K562 (cell line): ENCODE data around the gene CGB3. TPM values are rescaled to one million over a fixed set of nuclear protein-coding genes. Genes with fewer than 3 reads are reported as not detected.
"Not testable (repeated sequence)": the region's sequence is repeated elsewhere in the genome, so short reads cannot be mapped to it uniquely, and the experiment has no call there.

Experiments
- ATAC-seq: fragments of 200-7000 bp; cut with Tn5 transposase; 3 replicates; pipeline ENCODE4 v1.9.1; 2020; ENCODE audit warnings: moderate library complexity
- BruUV-seq: library from RNA; stranded (reverse); fragments of 400-500 nt; replicated peaks from 2 replicates; lab custom pipeline; 2021; lab: Mats Ljungman, UMichigan
- CTCF ChIA-PET: fragments of 300-600 bp; formaldehyde crosslinking; extraction: SDS; loops from one replicate; lab custom pipeline; 2021; ENCODE audit warnings: low intra/inter-chr PET ratio; lab: Yijun Ruan, JAX
- POLR2A ChIA-PET: fragments of 300-600, 350-650 bp; sonication (Branson Sonifier 250); formaldehyde crosslinking; extraction: SDS; loops from one replicate; lab custom pipeline; 2021; ENCODE audit warnings: antibody characterized with exemption, inconsistent platforms; lab: Yijun Ruan, JAX
- DNase-seq, 4 experiments: peaks; one replicate each; pipeline versions ENCODE4 v3.0.0 to v3.0.0-alpha.2; 2011 to 2018; ENCODE audit warnings: low spot score in 3 of 4, mixed read lengths in 3 of 4; ENCODE audit errors: extremely low read depth in 1 of 4
- FAIRE-seq: peaks from 2 replicates; lab custom pipeline; 2011; peaks lifted over from hg19 to GRCh38; lab: Jason Lieb, UNC
- H2AFZ ChIP-seq: 2 replicates; pipeline ENCODE4 v1.6.0; 2011; ENCODE audit warnings: low read depth, low read length, control low read depth, inconsistent platforms
- H3K27ac ChIP-seq: fragments of 200-600 bp; 3 replicates; pipeline ENCODE4 v1.8.0; 2011; ENCODE audit warnings: low read depth, mild to moderate bottlenecking, control low read depth, inconsistent platforms, low read length, moderate library complexity, mixed read lengths; ENCODE audit errors: extremely low read depth
- H3K27me3 ChIP-seq, 2 experiments: fragments of 300-600 bp in 1 of 2; 2 replicates in 1 of 2; 3 replicates in 1 of 2; pipeline versions ENCODE4 v1.6.0 to v1.8.0; 2011; ENCODE audit warnings: inconsistent platforms in 2 of 2, low read length in 2 of 2, mild to moderate bottlenecking in 1 of 2, mixed read lengths in 1 of 2, moderate library complexity in 1 of 2; ENCODE audit not compliant: control insufficient read depth in 2 of 2, insufficient read depth in 2 of 2
- H3K36me3 ChIP-seq: fragments of 300-600 bp; 3 replicates; pipeline ENCODE4 v1.8.0; 2011; ENCODE audit warnings: mild to moderate bottlenecking, low read length, inconsistent platforms; ENCODE audit not compliant: control insufficient read depth, insufficient read depth
- H3K4me1 ChIP-seq, 2 experiments: fragments of 200-600 bp in 1 of 2; replicated peaks in 1 of 2; 2 replicates in 1 of 2; 3 replicates in 1 of 2; pipeline versions ENCODE4 v1.5.1 to v1.8.0; 2011; ENCODE audit warnings: inconsistent platforms in 2 of 2, low read length in 2 of 2, mild to moderate bottlenecking in 1 of 2, mixed read lengths in 1 of 2, moderate library complexity in 1 of 2; ENCODE audit not compliant: control insufficient read depth in 2 of 2, insufficient read depth in 2 of 2
- H3K4me2 ChIP-seq: 2 replicates; pipeline ENCODE4 v1.6.1; 2011; ENCODE audit warnings: low read length, control low read depth, inconsistent platforms, mixed read lengths; ENCODE audit not compliant: insufficient read depth
- H3K4me3 ChIP-seq: fragments of 200-600 bp; sonication (generic), shearing (Covaris generic); 2 replicates; pipeline ENCODE4 v1.5.1; 2016; ENCODE audit warnings: control low read depth, inconsistent platforms
- H3K79me2 ChIP-seq: fragments of 200-600 bp; 3 replicates; pipeline ENCODE4 v1.8.0; 2011; ENCODE audit warnings: low read length, inconsistent platforms; ENCODE audit not compliant: control insufficient read depth, insufficient read depth
- H3K9ac ChIP-seq, 2 experiments: 2 replicates each; pipeline versions ENCODE4 v1.6.0 to v1.6.1; 2011; ENCODE audit warnings: low read depth in 2 of 2, low read length in 2 of 2, control low read depth in 1 of 2, inconsistent platforms in 1 of 2, mild to moderate bottlenecking in 1 of 2, mixed read lengths in 1 of 2; ENCODE audit not compliant: insufficient read depth in 1 of 2
- H3K9me1 ChIP-seq: one replicate; pipeline ENCODE4 v1.6.0; 2011; ENCODE audit warnings: inconsistent platforms, mild to moderate bottlenecking, low read length, moderate library complexity; ENCODE audit not compliant: control insufficient read depth, insufficient read depth
- H3K9me3 ChIP-seq: replicated peaks from 2 replicates; pipeline ENCODE4 v1.5.1; 2011; ENCODE audit warnings: low read depth, low read length, inconsistent platforms; ENCODE audit not compliant: control insufficient read depth, insufficient read depth
- H4K20me1 ChIP-seq: replicated peaks from 2 replicates; pipeline ENCODE4 v1.6.1; 2011; ENCODE audit warnings: low read length, inconsistent platforms, mixed read lengths; ENCODE audit not compliant: control insufficient read depth, insufficient read depth
- WGBS: fragments of 100-300 bp; shearing (Covaris generic); methylation state at CpG from one replicate; pipeline ENCODE4 v1.1.6; 2016; ENCODE audit warnings: low coverage, mixed read lengths; ENCODE audit not compliant: insufficient coverage; ENCODE audit errors: missing lambda C conversion rate; 5-methylcytosine and 5-hydroxymethylcytosine counted together
- in situ Hi-C: fragments of 300-500 bp; cut with MboI; formaldehyde crosslinking; loops from 4 replicates; pipeline ENCODE4 v1.15.0; 2018; ENCODE audit warnings: inconsistent platforms, mixed read lengths
- intact Hi-C: fragments of 100-400 bp; cut with micrococcal nuclease; formaldehyde crosslinking; loops from 2 replicates; pipeline ENCODE4 v1.14.2; 2022
- polyA plus RNA-seq, 8 experiments: library from polyadenylated mRNA; depleted of rRNA in 4 of 8; stranded (reverse) in 5 of 8; unstranded in 3 of 8; fragments of >200 nt; fragmentation: Nextera tagmentation in 2 of 8; fragmentation: Illumina TruSeq in 1 of 8; extraction: Ambion mirVana in 2 of 8; extraction: Trizol in 1 of 8; gene quantifications; 2 replicates each; pipeline versions ENCODE4 v1.2.1 to v1.2.3, GENCODE V29; 2011 to 2014; ENCODE audit warnings: inconsistent platforms in 1 of 8, missing spikeins in 1 of 8
- total RNA-seq, 7 experiments: library from RNA; depleted of rRNA in 6 of 7; stranded (reverse); fragments of >200 nt in 6 of 7; fragmentation: Illumina TruSeq in 2 of 7; extraction: Trizol in 2 of 7; gene quantifications; 2 replicates each; pipeline versions ENCODE4 v1.2.1 to v1.2.3, GENCODE V29; 2011 to 2021; ENCODE audit warnings: low replicate concordance in 1 of 7

Gene CGB3
- total and polyA plus RNA-seq, 9 of the 15 experiments (the other 6 are each of a cell fraction or from before 2014, with no cell fraction given) = not detected

DNA sequence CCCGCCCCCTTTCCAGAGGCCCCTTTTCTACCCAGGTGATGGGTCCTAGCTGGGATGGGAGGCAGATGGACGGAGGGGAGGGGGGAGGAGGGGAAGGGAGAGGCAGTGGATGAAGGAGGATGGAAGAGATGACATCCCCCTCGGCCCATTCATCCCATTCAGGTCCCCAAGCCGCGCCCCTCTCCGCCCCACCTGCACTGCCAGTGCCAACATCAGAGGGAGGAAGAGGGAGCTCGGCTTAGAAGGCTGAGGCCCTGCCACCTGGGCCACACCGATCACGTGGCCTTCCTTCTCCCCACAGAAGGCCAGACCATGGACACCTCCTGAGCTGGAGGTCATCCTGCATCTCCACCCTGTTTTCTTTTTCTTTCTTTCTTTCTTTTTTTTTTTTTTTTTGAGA is 4.6 kb upstream of the CGB3 start:
- H4K20me1 ChIP-seq, in situ Hi-C loops, H3K27ac ChIP-seq, H3K4me1 ChIP-seq, H3K79me2 ChIP-seq, H3K36me3 ChIP-seq, H3K27me3 ChIP-seq, BruUV-seq, DNase-seq, CTCF ChIA-PET, intact Hi-C loops, H3K4me2 ChIP-seq, H3K4me3 ChIP-seq, H3K9me3 ChIP-seq, FAIRE-seq, ATAC-seq, H3K9ac ChIP-seq, H2AFZ ChIP-seq, H3K9me1 ChIP-seq: not testable (repeated sequence)
- WGBS = 20% methylated on average over 1 of the region's 9 CpGs
- POLR2A ChIA-PET = interaction anchor here (0.6 to 0.8 kb wide), 2 partner anchors 9 to 47 kb away, joined by 3 read pairs; no protein-coding TSS in a partner anchor

DNA sequence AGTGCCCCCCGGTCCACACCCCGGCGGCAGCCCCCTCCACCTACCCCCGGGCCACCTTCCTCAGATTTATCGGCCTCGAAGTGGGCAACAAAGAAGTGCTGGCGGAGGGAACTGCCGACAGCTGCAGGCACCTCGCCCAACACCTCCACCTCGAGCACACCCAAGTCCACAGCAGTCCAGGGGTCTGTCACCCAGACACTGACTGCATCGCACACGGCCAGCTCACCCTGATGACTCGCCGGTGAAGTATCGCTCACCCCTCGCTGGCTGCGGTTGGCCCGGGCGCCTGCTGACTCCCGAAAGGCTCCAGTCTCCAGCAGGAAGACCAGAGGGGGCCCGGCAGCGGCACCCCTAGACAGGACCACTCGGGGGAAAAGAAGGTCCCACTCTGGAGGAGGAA is 1.5 kb upstream of the CGB3 start:
- H3K9me1 ChIP-seq, H3K4me3 ChIP-seq, H2AFZ ChIP-seq, POLR2A ChIA-PET, H3K79me2 ChIP-seq, ATAC-seq, H3K9me3 ChIP-seq, H4K20me1 ChIP-seq, DNase-seq, intact Hi-C loops, H3K27me3 ChIP-seq, H3K27ac ChIP-seq, H3K4me2 ChIP-seq, in situ Hi-C loops, H3K36me3 ChIP-seq, H3K9ac ChIP-seq, CTCF ChIA-PET, FAIRE-seq, BruUV-seq: not testable (repeated sequence)
- peaks cover 6 to 11% of the 10 kb centered on the region in 2 experiments; a peak in 4 of 5 replicates for H3K4me1 ChIP-seq
- 34% methylated on average over 7 of the region's 23 CpGs for WGBS

DNA sequence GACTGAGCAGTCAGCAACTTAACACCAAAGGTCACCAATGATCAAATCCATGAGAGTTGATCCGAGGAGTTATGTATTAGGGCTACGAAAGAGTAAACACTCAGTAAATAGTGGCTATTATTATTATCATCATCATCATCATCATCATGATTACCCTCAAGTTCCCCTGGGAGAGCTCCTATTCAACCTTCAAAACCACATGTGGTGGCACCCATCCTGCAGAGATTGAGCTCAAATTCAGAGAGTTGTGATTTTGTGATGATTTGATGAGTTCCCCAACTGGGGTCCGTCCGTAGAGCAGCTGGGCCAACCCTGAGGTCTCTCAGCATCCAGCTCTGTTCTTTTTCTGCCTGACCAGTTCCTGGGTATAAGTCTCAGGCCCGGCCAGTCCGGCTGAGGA is 955 bp upstream of the CGB3 start:
- DNase-seq, ATAC-seq, FAIRE-seq, H3K36me3 ChIP-seq, H3K9me3 ChIP-seq, H3K4me2 ChIP-seq, H4K20me1 ChIP-seq, BruUV-seq, H3K9me1 ChIP-seq, H2AFZ ChIP-seq, H3K4me3 ChIP-seq, H3K9ac ChIP-seq, H3K27ac ChIP-seq, POLR2A ChIA-PET, CTCF ChIA-PET, intact Hi-C loops, H3K27me3 ChIP-seq, in situ Hi-C loops, H3K79me2 ChIP-seq: not testable (repeated sequence)
- 0% methylated on average over 2 of the region's 6 CpGs for WGBS
- peaks cover 6 to 16% of the 10 kb centered on the region in 2 experiments; a peak in 4 of 5 replicates for H3K4me1 ChIP-seq
